ENCODE data around the gene IGFLR1.
A peak's percentile ranks its signal among the peaks of the same experiment; 100 is the strongest.
"Not testable (repeated sequence)": the region's sequence is repeated elsewhere in the genome, so short reads cannot be mapped to it uniquely, and the experiment has no call there.

The IGFLR1 gene

GRCh38 chr19:35775298-35776101 is 33.2 kb upstream of the IGFLR1 start, which contains the start of gene ARHGAP33:
TSS of gene ARHGAP33 (plus strand) at chr19:35775564. CDS start at chr19:35775659, 95 bp downstream.
- Histone ChIP-seq H3K4me1 (ENCODE audit: control insufficient read depth, insufficient read depth, low read length) (peaks cover 13% of the 10 kb centered on the region), H3K4me3 (ENCODE audit: low read length) (peak within 1 kb of the TSS; percentile 82)
- DNase-seq (ENCODE audit: low read depth): peak; percentile 100

GRCh38 chr19:35775046-35775297 is 32.7 kb upstream of the IGFLR1 start:
- no peaks in the 10 kb centered on the region for H3K9me3 ChIP-seq (ENCODE audit: control insufficient read depth, low read length)
- no peaks in the 10 kb centered on the region for H3K27me3 ChIP-seq (replicated peaks; ENCODE audit: control insufficient read depth, insufficient read depth, low read length)
- peak overlapping the region; percentile 82 for H3K4me3 ChIP-seq (ENCODE audit: low read length)

More at GRCh38 chr19:35775298-35776101, 33.2 kb upstream of the IGFLR1 start, which contains the start of gene ARHGAP33:
- no peaks in the 10 kb centered on the region for H3K9me3 ChIP-seq (ENCODE audit: control insufficient read depth, low read length)
- H3K36me3 ChIP-seq (ENCODE audit: control insufficient read depth, insufficient read depth, low read length, severe bottlenecking): no peaks in the 10 kb centered on the region
- no peaks in the 10 kb centered on the region for H3K27me3 ChIP-seq (replicated peaks; ENCODE audit: control insufficient read depth, insufficient read depth, low read length)
- H3K9ac ChIP-seq (ENCODE audit: low read length): peak within 1 kb of the TSS; percentile 68

GRCh38 chr19:35774274-35775045 is 32.2 kb upstream of the IGFLR1 start:
- H3K36me3 ChIP-seq (ENCODE audit: control insufficient read depth, insufficient read depth, low read length, severe bottlenecking): no peaks in the 10 kb centered on the region
- H3K9ac ChIP-seq (ENCODE audit: low read length): peak overlapping the region; percentile 18
- no peaks in the 10 kb centered on the region for H3K9me3 ChIP-seq (ENCODE audit: control insufficient read depth, low read length)
- H3K4me1 ChIP-seq (ENCODE audit: control insufficient read depth, insufficient read depth, low read length): peaks cover 13% of the 10 kb centered on the region
- H3K4me3 ChIP-seq (ENCODE audit: low read length): peak overlapping the region; percentile 82
- DNase-seq (ENCODE audit: low read depth): no peak
- no peaks in the 10 kb centered on the region for H3K27me3 ChIP-seq (replicated peaks; ENCODE audit: control insufficient read depth, insufficient read depth, low read length)

More at GRCh38 chr19:35775046-35775297, 32.7 kb upstream of the IGFLR1 start:
- Histone ChIP-seq H3K36me3 (ENCODE audit: control insufficient read depth, insufficient read depth, low read length, severe bottlenecking) (no peaks in the 10 kb centered on the region), H3K9ac (ENCODE audit: low read length) (peak overlapping the region; percentile 18), H3K4me1 (ENCODE audit: control insufficient read depth, insufficient read depth, low read length) (peaks cover 13% of the 10 kb centered on the region)
- no peak for DNase-seq (ENCODE audit: low read depth)

- peaks cover 13% of the 10 kb centered on the region for H3K4me1 ChIP-seq (ENCODE audit: control insufficient read depth, insufficient read depth, low read length)
- H3K27me3 ChIP-seq (replicated peaks; ENCODE audit: control insufficient read depth, insufficient read depth, low read length): no peaks in the 10 kb centered on the region
- H3K9ac ChIP-seq (ENCODE audit: low read length): no peak overlapping the region
- H3K4me3 ChIP-seq (ENCODE audit: low read length): no peak overlapping the region
- DNase-seq (ENCODE audit: low read depth): no peak
- no peaks in the 10 kb centered on the region for H3K36me3 ChIP-seq (ENCODE audit: control insufficient read depth, insufficient read depth, low read length, severe bottlenecking)
- H3K9me3 ChIP-seq (ENCODE audit: control insufficient read depth, low read length): no peaks in the 10 kb centered on the region
Observed at GRCh38 chr19:35773020-35773806, 31.0 kb upstream of the IGFLR1 start.

DNA sequence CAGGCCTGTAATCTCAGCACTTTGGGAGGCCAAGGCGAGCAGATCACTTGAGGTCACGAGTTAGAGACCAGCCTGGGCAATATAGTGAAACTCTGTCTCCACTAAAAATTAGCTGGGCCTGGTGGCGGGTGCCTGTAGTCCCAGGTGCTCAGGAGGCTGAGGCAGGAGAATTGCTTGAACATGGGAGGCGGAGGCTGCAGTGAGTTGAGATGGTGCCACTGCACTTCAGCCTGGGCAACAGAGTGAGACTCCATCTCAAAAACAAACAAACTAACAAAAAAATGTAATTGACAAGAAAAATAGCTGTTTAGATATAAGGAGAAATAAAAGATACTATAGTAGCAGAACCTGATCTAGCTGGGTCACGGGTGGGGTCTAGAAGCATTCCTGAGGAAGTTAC is 30.1 kb upstream of the IGFLR1 start:
- H3K36me3 ChIP-seq (ENCODE audit: control insufficient read depth, insufficient read depth, low read length, severe bottlenecking); H3K9ac ChIP-seq (ENCODE audit: low read length); DNase-seq (ENCODE audit: low read depth); H3K27me3 ChIP-seq (replicated peaks; ENCODE audit: control insufficient read depth, insufficient read depth, low read length); H3K4me3 ChIP-seq (ENCODE audit: low read length); H3K9me3 ChIP-seq (ENCODE audit: control insufficient read depth, low read length): not testable (repeated sequence)
- H3K4me1 ChIP-seq (ENCODE audit: control insufficient read depth, insufficient read depth, low read length): peaks cover 13% of the 10 kb centered on the region

DNA sequence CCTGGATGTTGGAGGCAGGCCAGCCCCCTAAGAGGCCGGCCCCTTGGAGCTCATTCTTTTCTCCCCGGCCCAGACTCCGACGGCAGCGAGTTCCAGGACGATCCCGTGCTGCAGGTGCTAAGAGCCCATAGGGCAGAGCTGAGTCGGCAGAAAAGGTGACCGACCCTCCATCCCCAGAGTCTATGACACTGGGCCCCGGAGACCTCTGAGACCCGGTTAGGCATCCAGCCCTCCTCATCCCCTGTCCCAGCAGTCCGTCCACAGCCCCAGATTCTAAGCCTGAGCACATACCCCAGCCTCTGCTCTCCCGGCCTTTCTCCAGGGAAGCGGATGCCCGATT is 25.8 kb upstream of the IGFLR1 start:
- Histone ChIP-seq H3K36me3 (ENCODE audit: control insufficient read depth, insufficient read depth, low read length, severe bottlenecking) (peaks cover 13% of the 10 kb centered on the region), H3K27me3 (replicated peaks; ENCODE audit: control insufficient read depth, insufficient read depth, low read length) (no peaks in the 10 kb centered on the region), H3K9ac (ENCODE audit: low read length) (no peak overlapping the region), H3K4me1 (ENCODE audit: control insufficient read depth, insufficient read depth, low read length) (no peaks in the 10 kb centered on the region), H3K4me3 (ENCODE audit: low read length) (no peak overlapping the region), H3K9me3 (ENCODE audit: control insufficient read depth, low read length) (no peaks in the 10 kb centered on the region)
- DNase-seq (ENCODE audit: low read depth): no peak

GRCh38 chr19:35767288-35768081 is 25.2 kb upstream of the IGFLR1 start:
- no peaks in the 10 kb centered on the region for H3K4me1 ChIP-seq (ENCODE audit: control insufficient read depth, insufficient read depth, low read length)
- H3K9me3 ChIP-seq (ENCODE audit: control insufficient read depth, low read length): no peaks in the 10 kb centered on the region
- no peak for DNase-seq (ENCODE audit: low read depth)
- H3K36me3 ChIP-seq (ENCODE audit: control insufficient read depth, insufficient read depth, low read length, severe bottlenecking): peaks cover 13% of the 10 kb centered on the region
- no peak overlapping the region for H3K4me3 ChIP-seq (ENCODE audit: low read length)
- H3K27me3 ChIP-seq (replicated peaks; ENCODE audit: control insufficient read depth, insufficient read depth, low read length): no peaks in the 10 kb centered on the region
- H3K9ac ChIP-seq (ENCODE audit: low read length): no peak overlapping the region

DNA sequence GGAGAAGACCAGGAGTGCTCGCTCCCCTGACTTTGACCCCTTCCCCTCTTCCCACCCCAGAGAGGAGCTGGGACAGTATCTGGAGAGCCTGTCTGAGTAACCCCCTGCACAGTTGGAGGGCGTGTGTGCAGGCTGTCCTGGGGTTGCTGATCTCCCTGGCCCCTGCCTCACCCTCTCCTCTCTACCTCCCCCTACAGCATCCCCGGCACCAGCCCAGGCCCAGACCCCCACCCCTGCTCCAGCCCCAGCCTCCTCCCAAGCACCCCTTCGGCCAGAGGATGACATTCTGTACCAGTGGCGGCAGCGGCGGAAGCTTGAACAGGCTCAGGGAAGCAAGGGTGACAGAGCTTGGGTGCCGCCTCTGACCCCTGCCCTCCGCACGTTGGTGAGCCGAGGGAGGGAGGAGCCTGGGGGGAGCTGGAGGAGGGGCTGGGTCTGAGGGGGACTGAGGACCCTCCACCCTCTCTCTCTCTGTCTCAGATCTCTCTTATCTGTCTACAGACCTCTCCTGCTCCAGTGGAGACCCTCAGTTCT is 24.4 kb upstream of the IGFLR1 start:
- H3K9ac ChIP-seq (ENCODE audit: low read length): no peak overlapping the region
- no peak overlapping the region for H3K4me3 ChIP-seq (ENCODE audit: low read length)
- H3K9me3 ChIP-seq (ENCODE audit: control insufficient read depth, low read length): no peaks in the 10 kb centered on the region
- H3K27me3 ChIP-seq (replicated peaks; ENCODE audit: control insufficient read depth, insufficient read depth, low read length): no peaks in the 10 kb centered on the region
- no peak for DNase-seq (ENCODE audit: low read depth)
- H3K4me1 ChIP-seq (ENCODE audit: control insufficient read depth, insufficient read depth, low read length): no peaks in the 10 kb centered on the region
- H3K36me3 ChIP-seq (ENCODE audit: control insufficient read depth, insufficient read depth, low read length, severe bottlenecking): peaks cover 19% of the 10 kb centered on the region

DNA sequence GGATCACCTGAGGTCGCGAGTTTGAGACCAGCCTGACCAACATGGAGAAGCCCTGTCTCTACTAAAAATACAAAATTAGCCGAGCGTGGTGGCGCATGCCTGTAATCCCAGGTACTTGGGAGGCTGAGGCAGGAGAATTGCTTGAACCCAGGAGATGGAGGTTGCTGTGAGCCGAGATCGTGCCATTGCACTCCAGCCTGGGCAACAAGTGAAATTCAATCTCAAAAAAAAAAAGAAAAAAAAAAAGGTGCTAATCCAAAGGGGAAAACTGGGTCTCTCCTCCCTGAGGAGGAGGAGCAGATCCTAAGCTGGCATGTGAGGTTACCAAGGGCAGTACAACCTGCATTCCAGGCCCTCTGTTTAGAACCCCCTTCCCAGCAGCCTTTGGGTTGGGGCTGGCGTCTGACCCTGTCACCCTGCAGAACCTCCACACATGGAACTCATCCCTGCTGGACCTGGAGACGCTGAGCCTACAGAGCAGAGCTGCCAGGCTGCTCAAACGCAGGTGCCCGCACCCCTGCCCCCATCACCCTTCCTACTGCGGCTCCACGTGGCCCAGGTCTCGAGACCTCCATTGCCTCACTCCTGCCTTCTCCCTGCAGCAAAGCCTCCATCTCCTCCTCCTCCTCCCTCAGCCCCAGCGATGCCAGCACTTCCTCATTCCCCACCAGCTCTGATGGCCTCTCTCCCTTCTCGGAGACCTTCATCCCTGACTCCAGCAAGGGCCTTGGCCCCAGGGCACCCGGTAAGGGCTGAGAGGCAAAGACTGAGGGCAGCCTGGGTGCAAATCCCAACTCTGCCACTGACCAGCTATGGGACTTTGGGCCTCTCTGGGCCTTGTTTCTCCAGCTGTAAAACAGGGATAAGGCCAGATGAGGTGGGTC is 22.4 kb upstream of the IGFLR1 start:
- Histone ChIP-seq H3K9me3 (ENCODE audit: control insufficient read depth, low read length) (no peaks in the 10 kb centered on the region), H3K9ac (ENCODE audit: low read length) (no peak overlapping the region), H3K4me1 (ENCODE audit: control insufficient read depth, insufficient read depth, low read length) (peaks cover 3% of the 10 kb centered on the region), H3K27me3 (replicated peaks; ENCODE audit: control insufficient read depth, insufficient read depth, low read length) (no peaks in the 10 kb centered on the region), H3K4me3 (ENCODE audit: low read length) (no peak overlapping the region), H3K36me3 (ENCODE audit: control insufficient read depth, insufficient read depth, low read length, severe bottlenecking) (peaks cover 19% of the 10 kb centered on the region)
- no peak for DNase-seq (ENCODE audit: low read depth)

All from adipocyte (in vitro differentiated cells).